HG03565 (cell line): ENCODE data around the gene ZNF687.
A peak's percentile ranks its signal among the peaks of the same experiment; 100 is the strongest.

Source experiments
- ATAC-seq: cut with Tn5 transposase; IDR thresholded peaks from one replicate; pipeline ENCODE4 v1.9.1; 2021; ENCODE audit warnings: mild to moderate bottlenecking, moderate library complexity; ENCODE audit not compliant: unreplicated experiment

The ZNF687 gene

DNA sequence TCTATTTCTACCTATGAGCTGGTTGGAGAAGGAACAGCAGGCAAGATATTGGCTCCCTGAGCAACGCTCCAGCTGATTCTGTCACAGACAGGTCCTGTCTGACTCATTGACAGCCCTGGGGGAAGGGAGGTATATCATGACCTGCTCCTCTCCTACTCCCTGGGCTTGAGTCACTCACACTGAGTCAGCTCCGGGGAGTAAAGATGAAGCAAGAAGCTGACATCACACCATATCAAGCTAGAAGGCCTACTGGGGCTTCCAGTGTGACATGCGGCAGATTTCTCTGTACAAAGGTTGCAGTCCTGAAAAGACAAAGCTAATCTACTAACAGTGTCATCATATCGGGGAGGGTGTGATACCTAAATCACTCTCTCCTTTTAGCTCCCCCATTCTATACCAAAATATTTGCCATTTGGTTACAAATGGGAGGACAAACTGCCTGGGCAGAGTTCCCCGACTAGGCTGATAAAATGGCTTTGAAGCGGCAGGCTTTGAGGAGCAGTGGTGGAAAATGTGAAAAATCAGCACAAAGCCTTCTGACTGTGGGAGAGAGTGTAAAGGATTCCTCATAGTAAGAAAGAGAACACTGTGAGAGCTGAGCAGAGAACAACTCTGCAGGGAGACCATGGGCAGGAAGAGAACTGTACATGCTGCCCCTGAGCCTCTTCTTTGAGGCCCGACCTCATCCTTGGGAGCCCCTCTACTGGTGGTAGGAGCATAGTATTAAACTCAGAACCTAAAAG, 29.7 kb downstream of the ZNF687 start:
- ATAC-seq = no peak

DNA sequence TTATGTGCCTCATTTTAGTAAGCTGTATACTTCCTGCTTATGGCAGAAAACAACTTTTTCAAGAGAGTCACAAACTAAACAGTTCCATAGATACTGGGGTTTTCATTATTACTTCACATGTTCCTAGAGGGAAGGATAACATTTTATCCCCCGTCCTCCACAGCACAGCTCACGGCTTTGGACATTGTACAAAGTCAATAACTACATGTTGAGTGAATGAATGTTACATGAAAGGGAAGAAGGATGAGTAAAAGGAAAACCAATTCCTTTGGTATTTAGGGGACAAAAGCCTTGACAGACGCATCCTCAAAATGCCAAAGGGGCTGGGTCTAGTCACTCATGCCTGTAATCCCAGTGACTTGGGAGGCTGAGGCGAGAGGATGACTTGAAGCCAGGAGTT, 30.3 kb downstream of the ZNF687 start:
- ATAC-seq = no peak

DNA sequence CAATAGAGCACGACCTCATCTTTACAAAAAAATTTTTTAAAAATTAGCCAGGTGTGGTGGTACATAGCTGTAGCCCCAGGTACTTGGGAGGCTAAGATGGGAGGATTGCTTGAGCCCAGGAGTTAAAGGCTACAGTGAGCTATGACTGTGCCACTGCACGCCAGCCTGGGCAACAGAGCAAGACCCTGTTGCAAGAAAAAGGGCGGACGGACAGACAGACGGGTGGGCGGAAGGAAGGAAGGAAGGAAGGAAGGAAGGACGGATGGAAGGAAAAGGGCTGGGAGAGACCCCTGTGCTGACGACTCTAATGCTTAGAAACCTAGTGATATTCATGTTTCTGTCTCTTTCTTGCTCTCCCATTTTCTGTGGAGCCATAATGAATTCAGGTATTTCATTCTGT, 30.7 kb downstream of the ZNF687 start:
- ATAC-seq = no peak

DNA sequence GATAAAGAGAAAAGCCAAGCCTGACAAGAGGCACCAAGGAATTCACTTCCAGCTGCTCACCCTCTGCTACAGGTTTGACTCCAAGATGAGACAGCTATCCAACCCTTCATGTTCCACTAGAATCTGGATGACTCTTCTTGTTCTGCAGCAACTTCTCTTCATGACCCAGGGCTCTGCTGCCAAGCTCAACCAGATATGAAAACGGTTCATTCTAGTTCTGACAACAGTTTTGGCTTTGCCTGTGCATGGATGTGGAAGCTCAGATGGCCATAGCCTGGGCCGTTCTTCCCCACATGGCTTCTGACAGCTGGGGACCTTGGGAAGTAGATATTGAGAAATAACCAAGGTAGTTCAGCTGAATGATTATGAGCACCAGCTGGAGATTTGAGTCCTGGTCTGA, 31.4 kb downstream of the ZNF687 start:
- ATAC-seq = no peak

DNA sequence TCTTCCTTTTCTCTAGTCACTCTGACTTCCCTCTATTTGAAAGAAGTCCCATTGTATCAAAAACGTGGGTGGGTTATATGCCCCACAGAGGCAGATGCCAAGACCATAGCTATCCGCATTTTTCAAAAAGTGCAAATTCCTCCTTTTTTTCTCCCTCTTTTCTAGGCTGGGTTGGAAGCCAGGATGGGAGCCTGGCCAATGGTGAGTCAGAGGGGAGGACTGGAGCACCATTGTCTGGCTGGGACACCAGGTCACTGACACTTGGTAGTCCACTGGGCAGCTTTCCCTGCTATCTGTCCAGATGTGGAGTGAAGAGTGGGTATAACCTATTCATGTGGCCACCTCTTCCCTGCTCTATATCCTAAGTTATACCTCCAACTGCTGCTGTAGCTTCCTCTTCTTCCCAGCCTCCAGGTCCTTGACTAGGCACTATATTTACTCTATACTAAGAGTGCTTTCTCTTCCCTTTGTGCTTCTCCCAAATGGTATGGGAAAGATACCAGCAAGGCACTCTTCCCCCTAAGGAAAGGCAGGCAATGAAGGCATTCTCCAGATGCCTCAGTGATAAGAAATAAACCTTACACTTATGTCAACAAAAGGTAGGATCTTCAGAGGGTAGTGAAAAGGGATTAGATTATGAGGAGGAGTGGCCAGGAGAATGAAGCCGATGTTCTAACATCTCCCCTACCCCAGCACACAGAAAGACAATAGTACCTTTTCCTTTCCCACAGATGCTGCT, 32.2 kb downstream of the ZNF687 start:
- no peak for ATAC-seq

DNA sequence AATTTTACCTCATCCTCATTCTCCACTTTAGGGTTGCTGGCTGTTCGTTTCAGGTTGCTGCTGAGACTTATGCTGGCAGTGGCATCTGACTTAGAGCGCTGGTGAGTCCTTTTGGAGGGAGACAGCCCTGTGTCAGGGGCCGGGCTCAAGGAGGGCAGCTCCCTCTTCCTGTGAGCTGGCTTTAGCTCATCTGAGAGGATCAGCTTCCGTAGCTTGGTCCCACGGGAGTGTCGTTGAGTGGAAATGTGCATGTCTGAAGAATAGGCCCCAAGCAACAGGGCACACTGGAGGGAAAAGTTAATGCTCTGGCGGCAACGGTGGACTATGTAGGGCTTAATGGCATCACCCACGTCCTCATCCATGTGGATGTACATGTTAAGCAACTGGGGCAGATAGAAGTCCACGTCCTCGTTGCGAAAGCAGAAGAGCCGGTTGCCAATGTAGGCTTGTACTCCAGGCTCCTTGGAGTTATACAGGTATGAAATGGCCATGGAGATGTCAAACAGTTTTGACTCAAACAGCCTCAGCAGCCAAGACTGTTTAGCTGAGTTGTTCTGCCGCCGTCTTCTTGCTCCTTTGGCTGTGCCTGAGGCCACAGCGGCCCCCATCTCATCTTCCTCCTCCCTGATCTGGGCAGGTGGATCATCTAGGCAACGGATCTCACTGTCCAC, 33.6 kb downstream of the ZNF687 start:
- no peak for ATAC-seq

DNA sequence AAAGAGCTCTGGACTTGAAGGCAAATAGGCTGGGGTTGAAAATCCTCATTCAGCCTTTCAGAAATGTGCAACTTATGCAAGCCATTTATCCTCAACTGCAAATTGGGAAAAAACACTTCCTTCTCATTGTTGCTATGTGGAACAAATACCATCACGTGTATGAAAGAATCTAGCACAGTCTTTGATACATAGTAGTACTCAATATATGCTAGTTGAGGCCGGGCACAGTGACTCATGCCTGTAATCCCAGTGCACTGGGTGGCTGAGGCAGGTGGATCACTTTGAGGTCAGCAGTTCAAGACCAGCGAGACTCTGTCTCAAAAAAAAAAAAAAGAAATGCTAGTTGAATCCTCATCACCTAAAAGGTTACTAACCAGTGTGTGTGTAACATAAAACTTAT, 36.9 kb downstream of the ZNF687 start:
- ATAC-seq = no peak

DNA sequence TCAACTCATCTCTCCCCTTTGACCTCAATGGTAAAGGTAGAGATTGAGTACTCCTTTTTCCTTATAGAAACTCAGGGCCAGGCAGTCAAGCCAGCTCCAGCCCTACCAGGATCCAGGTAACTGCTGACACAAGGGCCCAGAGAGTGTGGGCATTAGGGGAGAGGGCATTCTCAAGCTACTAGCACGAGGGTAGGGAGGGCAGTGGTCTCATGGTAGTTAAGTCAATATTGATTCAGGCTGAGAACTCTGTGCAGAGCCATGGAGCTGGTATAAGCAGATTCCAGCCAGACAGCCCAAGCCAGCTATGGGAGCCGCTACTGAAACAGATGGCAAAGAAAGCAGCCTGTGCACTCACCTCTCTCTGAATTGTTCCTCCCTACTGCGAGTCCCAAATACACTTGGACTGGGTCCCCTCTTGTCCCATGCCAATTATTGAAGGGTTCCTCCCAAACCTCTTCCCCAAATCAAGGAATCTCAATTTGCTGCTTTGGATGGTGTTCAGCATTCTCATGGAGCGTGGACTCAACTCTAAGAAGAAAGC, 42.4 kb downstream of the ZNF687 start:
- ATAC-seq = no peak

DNA sequence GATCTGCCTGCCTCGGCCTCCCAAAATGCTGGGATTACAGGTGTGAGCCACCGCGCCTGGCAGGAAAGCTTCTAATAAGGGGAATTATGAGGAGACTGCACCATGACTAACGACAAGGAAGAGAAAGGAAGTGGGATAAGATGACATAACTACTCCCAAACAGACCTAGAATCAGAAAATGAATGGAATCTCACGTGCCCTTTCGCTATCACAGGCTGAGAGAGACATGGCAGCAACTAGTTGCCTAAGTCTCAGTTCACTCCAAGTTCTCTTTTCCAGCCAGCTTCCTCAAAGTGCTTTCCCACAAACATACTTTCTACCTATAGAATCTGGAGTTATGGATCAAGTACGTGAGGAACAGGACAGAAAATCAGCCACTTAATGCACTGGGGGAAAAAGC, 43.1 kb downstream of the ZNF687 start:
- ATAC-seq = no peak

DNA sequence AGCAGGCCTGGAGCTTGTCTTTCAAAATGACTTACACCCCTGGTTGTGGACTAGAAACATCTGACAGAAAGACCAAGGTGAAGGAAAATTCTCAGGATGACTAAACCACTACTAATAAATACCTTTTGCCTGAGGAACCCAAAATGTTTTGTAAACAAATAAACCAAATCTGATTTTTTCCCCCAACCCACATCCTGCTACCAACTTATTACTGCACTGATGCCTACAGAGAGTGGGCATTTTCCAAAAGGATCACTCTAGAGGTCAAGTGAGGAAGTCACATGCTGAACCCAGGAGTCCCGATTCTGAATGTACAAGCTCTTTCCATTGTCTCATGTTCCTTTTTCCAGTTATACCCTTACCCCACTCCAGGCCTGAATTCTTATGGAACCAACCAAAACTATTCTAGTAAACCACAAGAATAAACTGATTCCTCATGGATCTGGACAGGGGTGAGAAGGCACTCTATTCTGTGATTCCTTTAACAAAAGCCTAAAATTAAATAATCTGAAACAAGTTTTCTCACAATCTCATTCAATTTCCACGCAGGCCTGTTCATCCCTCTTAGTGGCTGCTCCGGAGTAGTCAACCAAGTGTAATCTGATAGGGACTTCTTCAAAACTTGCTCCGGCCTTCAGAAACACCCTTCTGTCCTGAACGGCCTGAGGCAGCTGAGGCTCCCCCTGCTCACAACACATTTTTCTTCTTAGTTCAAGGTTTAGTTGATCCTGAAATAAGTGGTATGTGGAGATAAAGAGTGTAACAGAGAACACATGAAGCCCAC, 43.7 kb downstream of the ZNF687 start:
- ATAC-seq = no peak

DNA sequence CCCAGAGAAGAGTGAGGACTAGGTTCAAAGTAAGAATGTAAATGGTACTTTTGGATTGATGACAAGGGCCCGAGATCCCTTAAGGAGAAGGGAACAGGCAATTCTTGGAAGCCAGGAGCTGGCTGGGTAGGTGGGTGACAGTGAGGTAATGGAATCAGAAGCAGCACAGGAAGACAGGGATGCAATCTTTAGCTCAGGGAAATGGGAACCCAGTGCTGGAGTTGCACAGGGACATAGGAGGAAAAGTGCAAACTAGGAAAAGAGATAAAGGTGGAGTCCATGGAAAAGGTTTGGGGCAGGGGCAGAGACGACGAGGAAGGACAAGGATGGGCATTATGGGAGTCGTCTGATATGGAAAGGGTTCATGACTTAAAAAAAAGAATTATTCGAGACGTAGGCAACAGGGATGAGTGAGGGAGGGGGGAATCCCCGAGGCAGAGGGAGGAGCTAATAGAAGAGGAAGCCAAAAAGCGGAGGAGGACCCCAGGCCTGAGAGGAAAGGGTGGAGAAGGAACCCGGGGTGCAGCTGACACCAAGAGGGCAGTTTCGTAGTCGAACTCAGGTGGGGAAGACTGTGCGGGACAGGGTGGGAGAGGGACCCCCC, 44.6 kb downstream of the ZNF687 start:
- ATAC-seq = peak; percentile 23

DNA sequence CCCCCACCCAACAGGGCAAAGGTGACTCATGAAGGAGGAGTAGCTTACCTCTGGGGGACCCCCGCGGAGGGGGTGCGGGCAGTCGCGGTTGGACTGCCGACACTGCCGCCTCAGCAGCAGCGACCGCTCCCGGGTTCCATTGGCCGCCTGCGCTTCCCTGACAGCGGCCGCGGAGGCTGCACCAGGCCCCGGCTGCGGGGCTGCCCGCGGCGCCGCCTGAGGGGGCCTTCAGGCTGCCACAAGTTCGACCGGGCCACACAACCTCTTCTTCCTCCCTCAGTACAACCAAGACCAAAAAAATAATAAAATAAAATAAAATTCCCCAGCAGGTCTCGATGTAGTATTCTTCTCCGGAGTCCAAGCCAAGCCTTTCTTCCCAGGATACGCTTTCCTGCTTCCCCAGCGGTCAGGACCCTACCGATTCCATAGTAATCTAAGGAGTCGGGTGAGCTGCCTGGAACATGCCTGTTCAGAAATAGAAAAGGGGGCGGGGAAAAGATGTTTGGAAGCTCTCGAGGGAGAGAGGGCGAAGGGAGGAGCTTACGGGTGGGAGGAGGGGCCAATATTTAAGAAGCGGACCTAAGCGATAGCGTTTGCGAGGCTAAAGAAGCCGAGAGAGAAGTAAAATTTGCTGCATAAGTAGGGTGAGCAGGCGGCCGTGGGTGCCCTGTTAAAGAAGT, 45.3 kb downstream of the ZNF687 start, which contains the start of gene PI4KB:
TSS of gene PI4KB (minus strand) at position 194 of the 680 bp plus-strand sequence. CDS start 10,935 bp downstream, outside the sequence.
- ATAC-seq = peak; percentile 65

DNA sequence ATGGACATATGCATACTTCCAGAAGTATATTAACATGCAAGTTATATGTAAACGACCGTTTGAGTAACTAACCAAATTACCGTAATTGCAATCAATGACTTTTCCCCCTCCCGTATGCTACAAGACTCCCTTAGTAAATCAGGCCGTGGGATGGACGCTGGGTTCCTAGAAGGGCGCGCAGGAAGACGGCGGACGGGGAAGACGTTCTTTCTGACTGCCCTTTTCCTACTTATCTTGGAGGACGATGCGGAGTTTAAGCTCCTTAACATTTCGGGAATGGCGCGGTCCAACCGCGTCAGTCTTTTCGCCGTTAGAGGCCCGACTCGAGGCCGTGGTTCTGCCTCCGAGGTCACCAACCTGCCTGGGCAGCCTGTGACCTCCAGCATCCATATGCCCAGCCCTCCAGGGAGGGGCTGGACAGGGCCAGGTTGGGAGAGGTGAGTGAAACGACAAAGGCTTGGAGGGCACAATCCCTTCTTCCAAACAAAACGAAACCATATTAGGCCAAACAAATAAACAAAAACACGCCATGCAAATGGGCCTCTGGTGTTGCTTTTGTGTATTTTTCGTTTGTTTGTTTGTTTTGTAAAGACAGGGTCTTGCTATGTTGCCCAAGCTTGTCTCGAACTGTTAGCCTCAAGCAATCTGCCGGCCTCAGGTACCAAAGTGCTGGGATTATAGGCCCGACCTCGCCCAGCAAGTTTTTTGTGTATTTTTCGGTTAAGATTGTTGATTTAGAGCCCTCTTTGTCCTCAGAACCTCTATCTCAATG, 46.0 kb downstream of the ZNF687 start:
- peak; percentile 8 for ATAC-seq

DNA sequence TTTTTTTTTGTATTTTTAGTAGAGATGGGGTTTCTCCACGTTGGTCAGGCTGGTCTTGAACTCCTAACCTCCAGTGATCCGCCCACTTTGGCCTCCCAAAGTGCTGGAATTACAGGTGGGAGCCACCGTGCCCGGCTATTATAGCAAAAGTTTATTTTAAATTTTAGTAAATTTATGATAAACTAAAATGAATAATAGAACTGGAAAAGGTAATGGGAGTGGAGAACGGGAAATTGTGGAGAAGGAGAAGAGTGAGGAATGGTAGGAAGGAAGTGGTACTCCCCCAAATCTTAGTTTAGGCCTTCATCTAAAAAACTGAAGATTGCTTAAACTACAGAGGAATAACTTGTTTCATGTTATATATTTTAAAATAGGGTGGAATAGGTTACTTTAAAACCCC, 52.7 kb downstream of the ZNF687 start:
- no peak for ATAC-seq

DNA sequence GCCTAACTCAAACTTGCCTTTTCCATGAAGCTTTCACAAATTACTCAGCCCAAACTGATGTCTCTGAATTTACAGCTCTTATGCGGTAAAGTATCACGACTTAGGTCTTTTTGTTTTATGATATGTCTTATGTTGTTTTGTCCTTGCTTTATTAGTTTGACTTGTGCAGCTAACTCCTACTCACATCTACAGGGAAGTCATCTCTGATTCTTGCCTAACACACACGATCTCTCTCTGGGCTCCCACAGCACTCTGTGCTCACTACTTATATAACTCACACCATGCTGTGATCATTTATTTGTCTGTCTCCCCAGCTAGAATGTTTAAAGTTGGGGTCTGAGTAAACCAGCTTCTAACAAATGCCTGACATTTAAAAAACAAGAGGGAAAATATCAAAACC, 54.5 kb downstream of the ZNF687 start:
- ATAC-seq = no peak

DNA sequence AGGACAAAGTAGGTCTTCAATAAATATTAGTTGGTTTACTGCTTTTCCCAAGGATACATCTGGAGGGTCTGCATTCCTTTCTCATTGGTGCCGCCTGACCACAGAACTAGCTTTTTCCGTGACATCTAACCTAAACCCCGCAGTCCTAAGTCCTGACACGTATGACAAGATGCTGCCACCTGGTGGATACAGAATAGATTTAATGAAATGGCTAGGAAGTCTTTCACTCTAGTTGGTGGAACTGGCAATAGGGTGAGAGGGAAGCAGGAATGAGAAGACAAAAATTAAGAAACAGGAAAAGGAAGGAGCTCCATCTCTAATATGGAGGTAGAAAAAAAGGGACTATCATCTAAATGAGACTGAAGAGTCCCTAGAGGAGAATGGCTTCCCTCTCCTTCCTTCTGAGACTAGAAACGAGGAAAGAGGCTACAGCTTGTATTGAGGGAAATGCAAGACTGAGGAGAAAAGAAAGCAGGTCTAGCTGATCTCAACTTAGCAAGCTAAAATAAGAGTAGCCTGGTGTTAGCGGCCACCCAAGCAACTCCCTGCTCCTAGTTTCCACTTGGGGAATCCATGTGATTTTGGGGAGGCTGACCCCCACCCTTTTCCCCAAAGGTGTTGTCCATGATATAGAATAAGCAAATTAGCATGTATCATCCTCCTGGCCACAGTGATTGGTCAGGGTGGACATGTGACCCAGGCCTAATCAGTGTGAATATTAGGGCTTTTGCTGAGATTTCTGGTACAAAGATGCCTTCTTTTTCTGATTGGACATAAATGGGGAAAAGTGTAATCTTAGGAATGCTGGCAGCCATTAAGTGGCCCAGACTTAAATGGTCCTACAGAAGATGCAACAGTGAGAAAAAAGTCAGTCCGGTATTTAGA, 59.0 kb downstream of the ZNF687 start:
- peak; percentile 45 for ATAC-seq
